Stimulated activated CD8-positive, alpha-beta memory T cell treated with anti-CD3 and anti-CD28 coated beads, Interleukin-2, amount 100 ng/mL, for 1 hour (primary cell): Measurements from ENCODE around the gene NOP16.
A peak's percentile ranks its signal among the peaks of the same experiment; 100 is the strongest.

Source experiments
- DNase-seq, 2 donors: peaks; one replicate each; pipeline ENCODE4 v3.0.0-alpha.2; 2020; ENCODE audit warnings: low read depth in 2 of 2

Gene NOP16

GRCh38 chr5:176386491-176386890 is 1.9 kb downstream of the NOP16 start:
- no peak for DNase-seq

GRCh38 chr5:176384991-176385390 is 3.4 kb downstream of the NOP16 start:
- DNase-seq = no peak

- no peak for DNase-seq
Measured at GRCh38 chr5:176384366-176384930, 4.0 kb downstream of the NOP16 start.

GRCh38 chr5:176383961-176384360 is 4.4 kb downstream of the NOP16 start:
- no peak for DNase-seq

- DNase-seq = no peak
Measured at GRCh38 chr5:176383248-176383905, 5.0 kb downstream of the NOP16 start.

GRCh38 chr5:176382721-176383120 is 5.7 kb downstream of the NOP16 start:
- no peak for DNase-seq

- no peak for DNase-seq
Measured at GRCh38 chr5:176381979-176382378, 6.4 kb downstream of the NOP16 start.

GRCh38 chr5:176381423-176381822 is 7.0 kb downstream of the NOP16 start:
- no peak for DNase-seq

- no peak for DNase-seq
Measured at GRCh38 chr5:176379881-176380280, 8.5 kb downstream of the NOP16 start.

GRCh38 chr5:176373100-176373818 is 15.1 kb downstream of the NOP16 start:
- no peak for DNase-seq

- DNase-seq = no peak
Measured at GRCh38 chr5:176371621-176372539, 16.5 kb downstream of the NOP16 start.

GRCh38 chr5:176369934-176370711 is 18.3 kb downstream of the NOP16 start:
- no peak for DNase-seq

GRCh38 chr5:176368726-176369125 is 19.7 kb downstream of the NOP16 start:
- DNase-seq = no peak

GRCh38 chr5:176366232-176366894 is 22.0 kb downstream of the NOP16 start:
- no peak for DNase-seq

- DNase-seq = peak in 1 of 2 donors; percentile 14
Measured at GRCh38 chr5:176365351-176366231, 22.8 kb downstream of the NOP16 start, which contains the start of gene ARL10. TSS of gene ARL10 (plus strand) at chr5:176365487. CDS start at chr5:176365564, 77 bp downstream.

- DNase-seq = no peak
Measured at GRCh38 chr5:176364765-176365350, 23.5 kb downstream of the NOP16 start.

- no peak for DNase-seq
Measured at GRCh38 chr5:176362233-176362490, 26.2 kb downstream of the NOP16 start.

- peak; percentile 82 to 88 for DNase-seq
Measured at GRCh38 chr5:176361437-176362232, 26.8 kb downstream of the NOP16 start, which contains the start of gene KIAA1191. TSS of gene KIAA1191 (minus strand) at chr5:176361764. CDS start at chr5:176359508, 2,256 bp downstream.
